Mesenchymal stem cell (in vitro differentiated cells and primary cell): ENCODE data around the gene IKBKE.

Experiments
- DNase-seq: peaks from one replicate; pipeline ENCODE4 v3.0.0-alpha.2; 2013
- H2AFZ ChIP-seq: one replicate; pipeline ENCODE4 v1.6.1; 2013; ENCODE audit warnings: low read depth, mild to moderate bottlenecking, control low read depth, inconsistent platforms, low read length, moderate library complexity
- H2AK5ac ChIP-seq: 2 replicates; pipeline ENCODE4 v1.6.1; 2013; ENCODE audit warnings: low read length, moderate library complexity, mild to moderate bottlenecking, inconsistent platforms; ENCODE audit not compliant: severe bottlenecking
- H2BK120ac ChIP-seq: one replicate; pipeline ENCODE4 v1.6.1; 2013; ENCODE audit warnings: low read depth, mild to moderate bottlenecking, inconsistent platforms, low read length, moderate library complexity
- H2BK12ac ChIP-seq, 2 experiments: one replicate each; pipeline ENCODE4 v1.6.1; 2013; ENCODE audit warnings: inconsistent platforms in 2 of 2, low read length in 2 of 2, mild to moderate bottlenecking in 2 of 2, moderate library complexity in 2 of 2, control low read depth in 1 of 2
- H2BK15ac ChIP-seq: one replicate; pipeline ENCODE4 v1.6.1; 2013; ENCODE audit warnings: mild to moderate bottlenecking, low read depth, inconsistent platforms; ENCODE audit not compliant: poor library complexity, severe bottlenecking
- H2BK5ac ChIP-seq: 2 replicates; pipeline ENCODE4 v1.6.1; 2013; ENCODE audit warnings: low read depth, mild to moderate bottlenecking, low read length, control low read depth, inconsistent platforms; ENCODE audit not compliant: poor library complexity, severe bottlenecking
- H3K14ac ChIP-seq, 2 experiments: one replicate each; pipeline ENCODE4 v1.6.1; 2013; ENCODE audit warnings: inconsistent platforms in 2 of 2, low read length in 2 of 2, control low read depth in 1 of 2, mild to moderate bottlenecking in 1 of 2, moderate library complexity in 1 of 2
- H3K18ac ChIP-seq, 2 experiments: one replicate each; pipeline ENCODE4 v1.6.1; 2013; ENCODE audit warnings: inconsistent platforms in 2 of 2, low read length in 2 of 2, control low read depth in 1 of 2, low read depth in 1 of 2, mild to moderate bottlenecking in 1 of 2
- H3K23ac ChIP-seq, 2 experiments: one replicate each; pipeline ENCODE4 v1.6.1; 2013; ENCODE audit warnings: inconsistent platforms in 2 of 2, low read length in 2 of 2, mild to moderate bottlenecking in 2 of 2, moderate library complexity in 2 of 2, control low read depth in 1 of 2
- H3K27ac ChIP-seq: 2 replicates; pipeline ENCODE4 v1.5.1; 2013; ENCODE audit warnings: mild to moderate bottlenecking, moderate library complexity, low read length, control low read depth, inconsistent platforms; ENCODE audit not compliant: poor library complexity, severe bottlenecking
- H3K27me3 ChIP-seq, 2 experiments: 2 replicates each; pipeline versions ENCODE4 v1.6.1 to v1.7.0; 2013; ENCODE audit warnings: low read length in 2 of 2, mild to moderate bottlenecking in 2 of 2, moderate library complexity in 2 of 2, control low read depth in 1 of 2, inconsistent platforms in 1 of 2; ENCODE audit not compliant: control insufficient read depth in 1 of 2, insufficient read depth in 1 of 2
- H3K36me3 ChIP-seq, 2 experiments: 2 replicates each; pipeline versions ENCODE4 v1.6.1 to v1.7.0; 2013; ENCODE audit warnings: low read length in 2 of 2, control low read depth in 1 of 2, inconsistent platforms in 1 of 2, low read depth in 1 of 2, mild to moderate bottlenecking in 1 of 2; ENCODE audit not compliant: insufficient read depth in 2 of 2, control insufficient read depth in 1 of 2
- H3K4ac ChIP-seq, 2 experiments: one replicate each; pipeline ENCODE4 v1.6.1; 2013; ENCODE audit warnings: inconsistent platforms in 2 of 2, low read length in 2 of 2, mild to moderate bottlenecking in 2 of 2, moderate library complexity in 2 of 2, control low read depth in 1 of 2, low read depth in 1 of 2
- H3K4me1 ChIP-seq: 2 replicates; pipeline ENCODE4 v1.6.1; 2013; ENCODE audit warnings: low read depth, low read length, control low read depth; ENCODE audit not compliant: control insufficient read depth, insufficient read depth
- H3K4me2 ChIP-seq: 2 replicates; pipeline ENCODE4 v1.6.1; 2013; ENCODE audit warnings: low read length, mild to moderate bottlenecking, inconsistent platforms; ENCODE audit not compliant: poor library complexity, severe bottlenecking
- H3K4me3 ChIP-seq, 2 experiments: 2 replicates each; pipeline versions ENCODE4 v1.5.1 to v1.7.0; 2013; ENCODE audit warnings: low read length in 2 of 2, mild to moderate bottlenecking in 2 of 2, control low read depth in 1 of 2, low read depth in 1 of 2; ENCODE audit not compliant: insufficient read depth in 1 of 2
- H3K79me1 ChIP-seq: replicated peaks from 2 replicates; pipeline ENCODE4 v1.6.1; 2013; ENCODE audit warnings: mild to moderate bottlenecking, control low read depth, low read length, inconsistent platforms; ENCODE audit not compliant: poor library complexity, severe bottlenecking
- H3K9ac ChIP-seq: 2 replicates; pipeline ENCODE4 v1.7.0; 2013; ENCODE audit warnings: mild to moderate bottlenecking, low read length, moderate library complexity
- H3K9me3 ChIP-seq: 2 replicates; pipeline ENCODE4 v1.7.0; 2013; ENCODE audit warnings: mild to moderate bottlenecking, low read length; ENCODE audit not compliant: control insufficient read depth
- H4K8ac ChIP-seq: one replicate; pipeline ENCODE4 v1.6.1; 2013; ENCODE audit warnings: inconsistent platforms, mild to moderate bottlenecking, low read length, moderate library complexity
- H4K91ac ChIP-seq: one replicate; pipeline ENCODE4 v1.6.1; 2013; ENCODE audit warnings: mild to moderate bottlenecking, low read length, inconsistent platforms
- WGBS: methylation state at CpG from one replicate; pipeline ENCODE4 v1.1.7; 2013; ENCODE audit warnings: mixed read lengths; 5-methylcytosine and 5-hydroxymethylcytosine counted together

The IKBKE gene

DNA sequence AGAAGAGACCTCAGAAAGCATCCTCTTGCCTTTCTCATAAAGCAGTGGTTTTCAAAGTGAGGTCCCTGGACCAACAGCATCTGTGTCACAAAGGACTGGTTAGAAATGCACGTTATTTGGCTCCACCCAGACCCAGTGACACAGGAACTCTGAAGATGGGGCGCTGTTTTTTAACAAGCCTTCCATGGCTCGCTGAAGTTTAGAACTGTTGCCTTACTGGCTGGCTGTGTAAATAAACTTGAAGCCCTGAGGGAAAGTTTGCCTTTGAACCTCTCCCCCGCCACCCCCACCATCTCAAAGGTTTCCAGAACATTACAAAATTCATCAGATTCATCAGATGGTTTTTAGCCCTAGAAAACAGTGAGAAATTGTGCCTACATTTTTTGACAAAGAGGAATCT is 21.8 kb upstream of the IKBKE start:
- H3K4me2 ChIP-seq = no peak overlapping the region
- peaks cover 50 to 88% of the 10 kb centered on the region in 2 experiments for H3K36me3 ChIP-seq
- DNase-seq = no peak
- H2BK12ac ChIP-seq = no peak overlapping the region
- no peak overlapping the region for H3K27ac ChIP-seq
- no peaks in the 10 kb centered on the region for H3K9me3 ChIP-seq
- no peak overlapping the region for H2BK15ac ChIP-seq
- 100% methylated on average over 4 of the region's 4 CpGs for whole genome bisulfite sequencing
- H2AK5ac ChIP-seq = no peak overlapping the region
- no peak overlapping the region for H3K18ac ChIP-seq
- no peak overlapping the region for H3K23ac ChIP-seq
- H4K91ac ChIP-seq = no peak overlapping the region
- H2AFZ ChIP-seq = no peak overlapping the region
- no peak overlapping the region for H2BK5ac ChIP-seq
- H3K14ac ChIP-seq = no peak overlapping the region
- no peak overlapping the region for H3K9ac ChIP-seq
- H2BK120ac ChIP-seq = no peak overlapping the region
- no peak overlapping the region for H4K8ac ChIP-seq
- no peaks in the 10 kb centered on the region for H3K4me1 ChIP-seq
- no peaks in the 10 kb centered on the region for H3K27me3 ChIP-seq
- H3K4me3 ChIP-seq = no peak overlapping the region
- no peak overlapping the region for H3K4ac ChIP-seq
- H3K79me1 ChIP-seq = peaks cover 3% of the 10 kb centered on the region

DNA sequence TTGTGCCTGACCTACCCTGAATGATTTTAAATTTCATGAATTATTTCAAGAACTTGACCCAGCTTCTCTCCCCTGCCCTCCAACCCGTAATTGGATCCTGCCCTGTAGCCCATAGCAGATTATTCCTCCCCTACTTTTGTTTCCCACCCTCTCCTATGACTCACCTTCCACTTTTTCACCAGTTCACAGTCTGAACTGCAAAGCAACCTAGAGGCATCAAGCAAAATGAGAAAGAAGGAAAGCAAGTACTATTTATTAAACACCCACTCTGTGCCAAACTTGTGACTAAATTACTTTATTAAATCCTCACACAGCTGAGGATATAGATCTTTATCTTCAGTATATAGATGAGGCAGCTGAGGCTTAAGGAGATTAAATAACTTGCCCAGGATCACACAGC is 20.7 kb upstream of the IKBKE start:
- H2BK15ac ChIP-seq = no peak overlapping the region
- H2AFZ ChIP-seq = no peak overlapping the region
- no peak overlapping the region for H2BK12ac ChIP-seq
- no peak overlapping the region for H2BK5ac ChIP-seq
- no peak overlapping the region for H3K9ac ChIP-seq
- no peak overlapping the region for H4K91ac ChIP-seq
- H3K79me1 ChIP-seq = peaks cover 3% of the 10 kb centered on the region
- no peak overlapping the region for H3K4me2 ChIP-seq
- no peaks in the 10 kb centered on the region for H3K9me3 ChIP-seq
- no peak overlapping the region for H3K4ac ChIP-seq
- H4K8ac ChIP-seq = no peak overlapping the region
- no peaks in the 10 kb centered on the region for H3K27me3 ChIP-seq
- no peak overlapping the region for H3K18ac ChIP-seq
- no peak overlapping the region for H3K23ac ChIP-seq
- WGBS = 65% methylated on average over 1 of the region's 1 CpG
- no peak overlapping the region for H3K27ac ChIP-seq
- DNase-seq = no peak
- peaks cover 58 to 90% of the 10 kb centered on the region in 2 experiments for H3K36me3 ChIP-seq
- H3K4me1 ChIP-seq = no peaks in the 10 kb centered on the region
- no peak overlapping the region for H3K4me3 ChIP-seq
- H3K14ac ChIP-seq = no peak overlapping the region
- no peak overlapping the region for H2BK120ac ChIP-seq
- H2AK5ac ChIP-seq = no peak overlapping the region

GRCh38 chr1:206450281-206450680 is 20.0 kb upstream of the IKBKE start:
- H3K9ac ChIP-seq = no peak overlapping the region
- no peak overlapping the region for H3K4ac ChIP-seq
- no peak overlapping the region for H4K8ac ChIP-seq
- no peak overlapping the region for H4K91ac ChIP-seq
- no peak overlapping the region for H2BK15ac ChIP-seq
- no peak overlapping the region for H3K27ac ChIP-seq
- no peak overlapping the region for H2AFZ ChIP-seq
- no peaks in the 10 kb centered on the region for H3K9me3 ChIP-seq
- no peak overlapping the region for H2AK5ac ChIP-seq
- no peak overlapping the region for H2BK12ac ChIP-seq
- no peak overlapping the region for H3K4me2 ChIP-seq
- peaks cover 3% of the 10 kb centered on the region for H3K79me1 ChIP-seq
- no peaks in the 10 kb centered on the region for H3K27me3 ChIP-seq
- H2BK5ac ChIP-seq = no peak overlapping the region
- H2BK120ac ChIP-seq = no peak overlapping the region
- no peaks in the 10 kb centered on the region for H3K4me1 ChIP-seq
- no peak overlapping the region for H3K4me3 ChIP-seq
- no peak overlapping the region for H3K23ac ChIP-seq
- no peak overlapping the region for H3K14ac ChIP-seq
- WGBS = 94% methylated on average over 12 of the region's 12 CpGs
- peaks cover 60 to 94% of the 10 kb centered on the region in 2 experiments for H3K36me3 ChIP-seq
- DNase-seq = no peak
- H3K18ac ChIP-seq = no peak overlapping the region

- WGBS = 93% methylated on average over 9 of the region's 9 CpGs
- Histone ChIP-seq H3K27me3 (no peaks in the 10 kb centered on the region), H2BK120ac (no peak overlapping the region), H2BK15ac (no peak overlapping the region), H4K91ac (no peak overlapping the region), H3K4me3 (no peak overlapping the region), H3K9me3 (no peaks in the 10 kb centered on the region), H3K4me2 (no peak overlapping the region), H3K27ac (no peak overlapping the region), H3K4ac (no peak overlapping the region), H3K4me1 (peaks cover 3% of the 10 kb centered on the region), H3K23ac (no peak overlapping the region), H3K79me1 (peaks cover 3% of the 10 kb centered on the region), H4K8ac (no peak overlapping the region), H2AK5ac (no peak overlapping the region), H2BK5ac (no peak overlapping the region), H2BK12ac (no peak overlapping the region), H2AFZ (no peak overlapping the region), H3K14ac (no peak overlapping the region), H3K18ac (no peak overlapping the region), H3K9ac (no peak overlapping the region), H3K36me3 (peaks cover 58 to 94% of the 10 kb centered on the region in 2 experiments)
- DNase-seq = no peak
These were observed 19.1 kb upstream of the IKBKE start for GRCh38 chr1:206451134-206451686.
